GM12801 (cell line): ENCODE results near the gene SOX5.

Experiments
- CTCF ChIP-seq: IDR thresholded peaks from one replicate; pipeline ENCODE4 v1.5.1; 2011; ENCODE audit warnings: control low read depth; ENCODE audit not compliant: insufficient read length; ENCODE audit errors: extremely low read depth

The SOX5 gene

DNA sequence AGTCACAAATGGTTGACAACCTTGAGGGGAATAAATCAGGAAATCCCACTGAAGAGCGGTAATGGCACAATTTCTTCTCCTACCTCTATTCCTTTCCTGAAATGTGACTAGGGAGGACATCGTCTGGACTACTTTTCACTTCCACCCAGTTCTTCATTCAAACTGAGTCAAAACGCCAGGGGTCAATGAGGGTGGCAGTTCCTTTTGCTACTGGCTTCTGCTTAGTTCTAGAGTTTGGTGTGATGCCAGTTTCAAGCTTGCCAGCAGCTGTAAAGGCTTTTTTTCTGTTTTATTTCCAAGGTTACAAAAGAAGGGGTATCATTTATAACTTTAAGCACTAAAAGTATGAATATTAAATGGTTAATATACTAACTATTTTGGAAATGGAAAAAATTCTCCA is 286.5 kb downstream of the SOX5 start:
- no peak for TF ChIP-seq CTCF

GRCh38 chr12:23659131-23659530 is 290.3 kb downstream of the SOX5 start:
- no peak for TF ChIP-seq CTCF

GRCh38 chr12:23657598-23657997 is 291.9 kb downstream of the SOX5 start:
- no peak for TF ChIP-seq CTCF

DNA sequence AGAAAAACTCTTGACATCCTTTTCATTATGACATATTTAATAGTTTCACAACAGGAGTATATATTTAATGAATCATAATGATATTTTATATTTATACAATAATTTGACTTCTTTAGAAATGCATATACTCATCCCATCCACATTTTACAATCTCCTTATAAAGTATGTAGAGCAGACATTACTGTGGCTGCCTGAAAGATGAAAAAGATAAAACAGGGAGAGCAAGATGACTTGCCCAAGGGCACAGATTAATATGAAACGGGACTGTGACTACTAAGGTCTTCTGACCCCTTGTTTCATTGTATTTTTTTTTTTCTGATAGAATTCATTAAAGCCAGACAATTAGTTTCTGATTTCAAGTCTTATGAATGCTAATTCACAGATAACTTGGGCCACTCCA is 293.6 kb downstream of the SOX5 start:
- no peak for TF ChIP-seq CTCF

GRCh38 chr12:23655112-23655511 is 294.4 kb downstream of the SOX5 start:
- no peak for TF ChIP-seq CTCF

GRCh38 chr12:23648546-23648945 is 300.9 kb downstream of the SOX5 start:
- no peak for TF ChIP-seq CTCF

GRCh38 chr12:23640754-23641153 is 308.7 kb downstream of the SOX5 start:
- TF ChIP-seq CTCF: no peak

- no peak for TF ChIP-seq CTCF
Measured at GRCh38 chr12:23634344-23634743, 315.1 kb downstream of the SOX5 start.
